CD4-positive, alpha-beta T cell treated with Interleukin-17A for 4 hours (primary cell): ENCODE data around the gene HAO2.

Experiments
- DNase-seq: peaks from one replicate; pipeline ENCODE4 v3.0.0-alpha.2; 2020; ENCODE audit warnings: mixed read lengths

HAO2 gene

DNA sequence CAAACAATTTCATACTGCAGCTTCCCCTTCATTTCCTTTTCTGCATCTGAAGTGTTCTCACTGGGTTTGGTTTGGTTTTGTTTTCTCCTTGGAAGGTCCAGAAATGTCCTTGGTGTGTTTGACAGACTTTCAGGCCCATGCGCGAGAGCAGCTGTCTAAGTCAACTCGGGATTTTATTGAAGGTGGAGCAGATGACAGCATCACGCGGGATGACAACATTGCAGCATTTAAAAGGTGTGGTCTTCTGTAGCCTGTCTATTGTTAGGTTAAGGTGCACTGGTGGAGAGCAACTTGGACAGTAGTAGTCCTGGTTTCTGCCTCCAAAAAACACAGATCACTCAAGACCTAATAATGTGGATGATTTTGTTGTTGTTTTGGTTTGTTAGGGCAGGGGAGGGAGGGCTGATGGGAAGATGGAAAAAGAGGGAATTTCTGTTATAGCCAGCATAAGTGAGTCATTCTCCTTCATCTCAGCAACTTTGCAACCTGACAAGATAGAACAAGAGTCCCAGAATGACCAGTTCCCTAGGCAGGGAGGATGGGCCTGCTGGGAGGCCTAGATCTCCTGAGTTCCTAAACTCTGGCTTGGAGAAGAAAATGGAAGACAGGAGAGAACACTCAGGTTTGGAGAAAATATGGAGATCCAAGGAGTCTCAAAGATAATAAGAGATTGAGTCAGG lies 12.5 kb downstream of the HAO2 start:
- no peak for DNase-seq

GRCh38 chr1:119384591-119384990 lies 16.0 kb downstream of the HAO2 start:
- no peak for DNase-seq

- no peak for DNase-seq
These were observed 17.1 kb downstream of the HAO2 start for GRCh38 chr1:119385650-119386049.

DNA sequence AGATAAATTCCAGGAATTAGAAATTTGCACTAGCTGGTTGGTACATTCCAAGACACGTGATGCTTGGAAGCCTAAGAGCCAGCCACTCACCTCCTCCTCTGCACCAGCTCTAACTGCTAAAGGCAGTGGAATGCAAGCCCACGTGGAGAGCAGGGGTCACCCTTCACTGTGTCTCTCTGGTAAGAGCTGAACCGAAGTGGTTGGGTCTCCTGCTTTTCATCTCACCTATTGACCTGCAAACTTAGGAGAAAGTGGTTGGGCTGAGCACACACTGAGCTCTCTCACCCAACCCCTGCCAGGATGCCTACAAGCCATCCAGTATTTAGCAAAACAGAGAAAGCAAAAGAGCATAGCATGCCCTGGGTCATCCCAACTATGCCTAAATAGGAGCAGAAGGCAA lies 19.3 kb downstream of the HAO2 start:
- DNase-seq: no peak

DNA sequence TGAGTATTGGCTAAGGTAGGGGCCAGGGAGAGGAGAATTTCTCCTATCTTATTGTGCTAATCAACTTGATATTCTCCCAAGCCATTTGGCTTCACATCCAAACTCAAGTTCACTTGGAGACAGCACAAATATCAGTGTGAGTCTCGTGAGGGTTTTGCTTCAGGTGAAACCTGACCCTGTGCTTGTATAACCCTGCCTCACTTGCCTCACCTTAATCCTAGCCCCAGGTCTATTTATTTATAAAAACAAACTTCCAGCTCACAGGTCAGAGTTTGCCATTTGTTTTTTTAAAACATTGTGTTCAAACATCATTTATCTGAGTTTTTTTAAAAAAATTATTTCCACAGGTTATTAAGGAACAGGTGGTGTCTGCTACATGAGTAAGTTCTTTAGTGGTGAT lies 19.9 kb downstream of the HAO2 start:
- no peak for DNase-seq

DNA sequence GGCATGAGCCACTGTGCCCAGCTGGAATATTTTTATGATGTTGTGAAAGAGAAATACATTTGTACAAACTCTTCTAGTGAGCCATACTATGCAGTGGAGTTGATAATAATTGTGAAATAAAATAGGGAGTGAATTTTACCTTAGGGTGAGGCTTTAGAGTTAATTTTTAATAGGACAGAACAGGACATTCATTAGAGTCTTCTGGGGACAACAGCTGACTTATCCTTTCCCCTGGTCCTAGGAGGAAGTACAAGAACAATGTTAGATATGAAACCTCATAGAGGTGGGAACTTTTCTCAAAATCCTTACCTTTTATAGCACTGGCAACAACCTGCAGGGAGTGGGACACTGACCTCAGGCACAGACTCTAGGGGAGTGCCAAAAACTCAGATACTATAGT lies 21.9 kb downstream of the HAO2 start:
- DNase-seq: no peak

DNA sequence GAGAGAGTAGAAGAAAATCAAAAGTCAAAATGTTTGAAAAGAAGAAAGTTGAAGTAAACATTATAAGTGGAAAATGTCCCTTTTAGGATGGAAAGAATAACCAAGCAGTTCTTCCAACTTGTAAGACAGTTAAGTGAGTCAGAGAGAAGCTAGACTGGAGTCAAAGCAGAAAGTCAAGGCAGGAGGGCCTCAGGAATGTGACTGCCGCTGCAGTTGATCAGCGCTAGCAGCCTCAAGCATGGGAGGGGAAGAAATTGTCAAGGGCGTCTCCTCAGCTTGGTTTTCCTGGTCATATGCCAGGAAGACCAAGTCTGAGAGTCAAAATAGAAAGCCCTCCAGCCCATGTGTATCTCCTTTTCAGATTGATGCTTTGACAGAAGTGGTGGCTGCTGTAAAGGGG lies 23.2 kb downstream of the HAO2 start:
- no peak for DNase-seq

GRCh38 chr1:119394085-119394484 lies 25.5 kb downstream of the HAO2 start:
- no peak for DNase-seq

DNA sequence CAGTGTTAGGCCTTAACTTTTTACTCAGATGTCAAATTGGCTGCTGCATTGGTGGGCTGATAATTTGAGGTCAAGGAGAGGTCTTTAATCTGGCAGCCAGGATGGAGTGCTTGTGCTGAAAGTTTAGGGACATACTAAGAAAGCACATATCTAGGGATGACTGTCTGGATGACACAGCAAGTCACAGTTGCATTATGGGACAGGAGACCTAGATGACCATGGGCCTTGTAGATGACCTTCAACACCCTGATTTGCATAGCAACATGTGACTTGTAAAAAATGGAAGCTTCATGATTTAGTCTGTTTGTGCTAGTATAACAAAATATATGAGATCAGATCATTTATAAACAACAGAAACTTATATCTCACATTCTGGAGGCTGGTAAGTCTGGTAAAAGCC lies 28.4 kb downstream of the HAO2 start:
- no peak for DNase-seq

- no peak for DNase-seq
These were observed 29.4 kb downstream of the HAO2 start for GRCh38 chr1:119397986-119398385.

DNA sequence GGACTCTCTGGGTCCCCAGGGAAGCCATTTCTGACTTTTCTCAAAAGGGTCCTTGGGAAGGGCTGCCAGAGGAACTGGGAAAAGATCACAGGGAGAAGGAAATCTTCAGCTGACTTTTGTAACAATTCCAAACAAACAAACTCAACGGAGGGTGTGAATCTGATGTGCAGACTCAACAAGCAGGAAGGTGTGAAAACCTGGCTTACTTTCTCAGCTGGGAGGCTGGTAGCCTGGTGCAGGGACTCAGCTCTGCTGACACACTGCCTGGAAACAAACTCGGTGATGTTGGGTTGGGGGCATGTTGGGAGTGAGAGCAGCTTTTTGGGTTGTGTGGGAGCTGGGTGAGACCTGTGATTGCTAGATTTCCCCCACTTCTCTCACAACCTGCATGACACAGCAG lies 36.2 kb downstream of the HAO2 start:
- no peak for DNase-seq

- no peak for DNase-seq
These were observed 41.1 kb downstream of the HAO2 start for GRCh38 chr1:119409731-119410130.

DNA sequence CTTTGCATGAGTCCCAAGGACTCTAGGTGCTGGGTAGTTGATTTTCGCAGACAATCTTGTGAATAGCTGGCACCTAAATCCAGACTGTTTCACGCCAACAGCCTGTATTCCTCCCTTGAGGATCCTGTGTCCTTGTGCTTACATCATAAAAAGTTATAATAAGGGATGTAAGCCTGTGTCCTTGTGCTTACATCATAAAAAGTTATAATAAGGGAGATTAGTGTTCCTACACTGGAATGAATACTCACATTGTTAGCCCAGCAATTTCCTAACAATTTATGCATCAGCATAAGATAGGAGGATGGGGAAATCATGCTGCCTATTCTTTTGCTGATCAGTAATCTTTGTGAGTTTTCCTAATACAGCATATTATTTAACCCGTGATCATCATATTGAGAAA lies 42.4 kb downstream of the HAO2 start:
- DNase-seq: no peak

GRCh38 chr1:119414950-119415349 lies 46.4 kb downstream of the HAO2 start, which contains the start of gene HSD3B2:
HSD3B2 (plus strand) TSS chr1:119415150; CDS start chr1:119415420, 270 bp downstream.
- DNase-seq: no peak

DNA sequence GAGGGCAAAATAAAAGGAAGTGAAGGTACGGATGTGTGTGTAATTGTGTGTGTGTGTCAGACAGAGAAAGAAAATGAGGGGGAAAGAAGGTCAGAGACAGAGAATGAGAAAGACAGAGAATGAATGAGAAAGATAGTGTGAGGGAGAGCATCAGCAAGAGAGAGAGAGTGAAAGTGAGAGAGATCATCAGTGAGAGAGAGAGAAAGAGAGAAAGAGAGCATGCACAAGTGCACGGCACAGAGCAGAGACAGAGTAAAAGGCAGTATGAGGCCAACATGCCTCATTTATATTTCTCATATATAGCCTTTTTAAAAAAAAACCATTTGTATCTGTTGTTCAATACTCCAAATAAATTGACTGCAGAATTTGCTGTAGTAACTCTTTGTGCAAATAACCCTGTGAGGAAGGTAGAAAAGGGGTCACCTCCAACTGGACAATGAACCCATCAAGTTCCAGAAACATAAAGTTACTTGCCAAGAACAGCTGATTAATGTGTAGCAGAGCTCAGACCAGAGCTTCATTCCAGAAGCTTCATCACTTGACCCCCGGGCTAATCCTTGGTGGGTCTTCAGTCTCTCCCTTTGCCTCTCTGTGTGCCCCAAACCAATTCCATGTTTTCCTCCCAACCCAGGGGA lies 47.5 kb downstream of the HAO2 start:
- DNase-seq: no peak

GRCh38 chr1:119419109-119419508 lies 50.5 kb downstream of the HAO2 start:
- no peak for DNase-seq

- no peak for DNase-seq
These were observed 52.1 kb downstream of the HAO2 start for GRCh38 chr1:119420638-119421037.

- no peak for DNase-seq
These were observed 54.0 kb downstream of the HAO2 start for GRCh38 chr1:119422631-119423030.

DNA sequence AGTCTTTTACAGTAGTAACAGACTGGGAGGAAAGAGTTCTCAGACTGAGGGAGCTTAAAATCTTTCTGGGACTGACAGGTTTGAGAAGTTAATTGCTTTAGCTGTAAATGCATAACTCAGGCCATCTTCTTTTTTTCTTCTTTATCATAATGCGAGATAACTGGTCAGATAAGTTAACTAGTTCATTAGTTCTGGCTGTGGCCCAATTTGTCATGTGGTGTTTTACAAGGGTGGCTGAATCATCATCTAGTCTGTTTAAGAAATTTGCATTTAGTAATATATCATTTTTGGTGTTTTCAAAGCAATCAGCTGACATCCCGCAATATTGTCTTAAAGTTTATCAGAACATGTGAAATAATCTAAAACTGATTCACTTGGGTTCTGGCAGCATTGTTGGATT lies 60.4 kb downstream of the HAO2 start:
- DNase-seq: no peak

GRCh38 chr1:119429687-119430086 lies 61.1 kb downstream of the HAO2 start:
- DNase-seq: no peak

GRCh38 chr1:119430486-119430885 lies 61.9 kb downstream of the HAO2 start:
- DNase-seq: no peak

DNA sequence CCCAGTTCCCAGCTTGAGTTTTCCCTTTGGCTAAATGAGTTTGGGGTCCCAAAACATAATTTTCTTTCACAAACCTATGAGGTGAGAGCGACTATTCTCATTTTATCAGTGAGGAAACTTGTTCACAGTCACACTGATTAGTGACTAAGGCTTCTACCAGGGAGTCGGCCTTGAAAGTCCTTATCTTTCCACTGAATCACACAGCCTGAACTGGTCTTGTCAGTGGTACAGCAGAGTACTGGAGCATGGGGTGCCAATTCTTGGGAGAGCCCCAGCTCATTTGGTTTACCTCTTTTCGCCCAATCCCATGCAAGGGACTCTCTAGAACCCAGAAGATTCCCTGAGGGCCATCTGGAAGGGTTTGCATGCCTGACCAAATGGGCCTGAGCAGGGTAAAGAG lies 63.3 kb downstream of the HAO2 start:
- no peak for DNase-seq

DNA sequence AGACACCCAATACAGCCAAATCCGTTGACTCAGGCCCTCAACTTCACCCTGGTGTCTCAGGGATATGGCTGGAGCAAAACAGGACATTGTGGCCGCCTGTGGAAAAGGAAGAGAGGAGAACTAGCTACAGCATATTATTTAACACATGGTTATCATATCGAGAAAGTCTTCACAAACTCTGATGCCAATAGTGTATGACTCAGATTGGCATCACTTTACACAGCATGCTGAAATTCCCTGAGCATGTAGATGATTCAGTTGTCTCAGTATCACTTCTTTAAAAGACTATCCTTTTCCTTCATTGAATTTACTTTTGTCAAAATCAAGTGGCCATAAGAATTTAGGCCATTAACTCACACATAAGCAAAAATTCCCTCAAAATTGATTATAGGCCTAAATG lies 66.5 kb downstream of the HAO2 start:
- no peak for DNase-seq

DNA sequence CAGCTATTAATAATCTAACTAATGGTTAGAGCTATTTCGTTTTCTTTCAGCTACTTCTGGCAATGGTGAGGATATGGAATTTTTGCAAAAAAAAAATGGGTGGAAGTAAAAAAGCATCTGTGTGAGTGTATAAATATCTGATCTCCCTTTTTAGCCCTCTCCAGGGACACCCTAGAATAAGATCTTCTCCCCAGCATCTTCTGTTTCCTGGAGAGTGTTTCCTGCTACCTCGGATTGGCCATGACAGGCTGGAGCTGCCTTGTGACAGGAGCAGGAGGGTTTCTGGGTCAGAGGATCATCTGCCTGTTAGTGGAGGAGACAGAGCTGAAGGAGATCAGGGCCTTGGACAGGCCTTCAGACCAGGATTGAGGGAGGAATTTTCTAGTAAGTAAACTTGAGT lies 70.2 kb downstream of the HAO2 start:
- no peak for DNase-seq

DNA sequence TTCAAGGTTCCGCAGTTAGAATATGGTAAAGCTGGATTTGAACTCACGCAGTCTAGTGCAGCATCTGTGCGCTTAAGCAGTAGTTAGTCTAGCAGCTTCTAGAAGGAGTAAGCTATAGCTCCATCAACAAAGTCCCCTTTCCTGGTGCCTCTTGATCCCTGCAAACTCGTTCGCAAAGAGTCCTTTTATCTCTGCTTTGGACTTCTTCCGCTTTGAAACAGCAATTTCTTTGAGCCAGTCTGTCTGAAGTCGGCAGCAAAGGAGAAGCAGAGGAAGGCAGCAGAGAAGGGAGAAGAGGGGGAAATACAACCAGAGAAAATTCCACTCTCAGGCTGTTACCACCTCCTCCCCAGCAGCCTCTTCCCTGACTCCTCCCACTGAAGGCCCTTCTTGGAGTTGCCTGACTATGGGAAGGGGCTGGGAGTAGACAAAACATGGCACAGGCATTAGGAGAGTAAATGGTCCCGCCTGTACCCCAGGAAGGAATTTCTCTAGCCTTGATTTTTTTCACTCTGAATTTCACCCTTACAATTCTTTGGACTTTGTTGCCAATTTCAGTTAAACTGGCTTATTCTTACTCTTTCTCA lies 72.2 kb downstream of the HAO2 start:
- no peak for DNase-seq
